ENCODE results near the gene RAB11FIP3. TPM values are rescaled to one million over a fixed set of nuclear protein-coding genes. Genes with fewer than 3 reads are reported as not detected.

RAB11FIP3 gene
- total and polyA plus RNA-seq, 9 of the 15 experiments (the other 6 are each of a cell fraction or from before 2014, with no cell fraction given): 0.46 to 13.1 (median 4.3) TPM

DNA sequence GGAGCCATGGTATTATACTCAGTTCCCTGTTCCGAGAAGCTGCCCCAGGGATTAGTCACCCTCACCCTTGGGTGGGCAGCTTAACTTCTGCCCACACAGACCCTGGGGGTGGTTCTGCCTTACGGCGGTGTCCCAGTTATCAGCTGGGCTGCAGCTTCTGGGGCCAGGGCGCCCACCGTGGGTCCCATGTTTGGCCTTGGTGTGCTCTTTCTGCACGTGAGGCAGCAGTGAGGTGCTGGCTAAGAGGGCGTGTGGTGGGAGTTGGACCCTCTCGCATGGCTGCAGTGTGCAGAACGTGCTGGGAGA is 46.7 kb downstream of the RAB11FIP3 start:
- no peak overlapping the region; a peak in 1 of 4 replicates for H3K9ac ChIP-seq (ENCODE audit: insufficient read depth in 1 of 2, low read depth in 2 of 2, low read length in 2 of 2)
- ATAC-seq (no peak), DNase-seq (ENCODE audit: extremely low read depth in 1 of 4, low spot score in 3 of 4) (no peak), FAIRE-seq (no peak)
- no peak overlapping the region for H3K27ac ChIP-seq (ENCODE audit: extremely low read depth, low read depth, low read length)
- WGBS (ENCODE audit: insufficient coverage, low coverage, missing lambda C conversion rate): 63% methylated on average over 9 of the region's 9 CpGs
- no TSS peak for BruUV-seq (replicated peaks)
- peaks cover under 1% of the 10 kb centered on the region; the same call in 1 of the 2 replicates for H4K20me1 ChIP-seq (replicated peaks; ENCODE audit: control insufficient read depth, insufficient read depth, low read length)
- ChIA-PET POLR2A (interaction anchor here (0.6 to 1.1 kb wide), 3 partner anchors 23 to 209 kb away, joined by 3 read pairs; no protein-coding TSS in a partner anchor), CTCF (ENCODE audit: low intra/inter-chr PET ratio) (no interaction called here)
- H3K9me3 ChIP-seq (replicated peaks; ENCODE audit: control insufficient read depth, insufficient read depth, low read depth, low read length): no peaks in the 10 kb centered on the region
- no peaks in the 10 kb centered on the region for H3K36me3 ChIP-seq (ENCODE audit: control insufficient read depth, insufficient read depth, low read length)
- TF ChIP-seq ZNF146 (CRISPR knock-in tag; IDR thresholded peaks at IDR 0.05; ENCODE audit: unreplicated experiment) (no peak), OTX1 (CRISPR knock-in tag; IDR thresholded peaks at IDR 0.05) (no peak), SMAD3 (CRISPR knock-in tag; conservative IDR thresholded peaks at IDR 0.05) (no peak), ZNF324 (CRISPR knock-in tag; IDR thresholded peaks at IDR 0.05) (no peak), ZFP30 (CRISPR knock-in tag; IDR thresholded peaks at IDR 0.05; ENCODE audit: borderline replicate concordance) (no peak), TBP (optimal IDR thresholded peaks at IDR 0.05; ENCODE audit: low read depth, low read length) (no peak), HNRNPL (IDR thresholded peaks at IDR 0.05; ENCODE audit: low read depth, low read length) (no peak), PRPF4 (IDR thresholded peaks at IDR 0.05; ENCODE audit: insufficient read depth, low read depth, low read length, poor library complexity, severe bottlenecking) (no peak), POLR3A (IDR thresholded peaks at IDR 0.05; ENCODE audit: borderline replicate concordance, extremely low read depth, insufficient read depth, insufficient read length) (no peak)
- TF ChIP-seq, protein P1, sequence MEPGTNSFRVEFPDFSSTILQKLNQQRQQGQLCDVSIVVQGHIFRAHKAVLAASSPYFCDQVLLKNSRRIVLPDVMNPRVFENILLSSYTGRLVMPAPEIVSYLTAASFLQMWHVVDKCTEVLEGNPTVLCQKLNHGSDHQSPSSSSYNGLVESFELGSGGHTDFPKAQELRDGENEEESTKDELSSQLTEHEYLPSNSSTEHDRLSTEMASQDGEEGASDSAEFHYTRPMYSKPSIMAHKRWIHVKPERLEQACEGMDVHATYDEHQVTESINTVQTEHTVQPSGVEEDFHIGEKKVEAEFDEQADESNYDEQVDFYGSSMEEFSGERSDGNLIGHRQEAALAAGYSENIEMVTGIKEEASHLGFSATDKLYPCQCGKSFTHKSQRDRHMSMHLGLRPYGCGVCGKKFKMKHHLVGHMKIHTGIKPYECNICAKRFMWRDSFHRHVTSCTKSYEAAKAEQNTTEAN (CRISPR knock-in tag; IDR thresholded peaks at IDR 0.05): no peak
- H3K79me2 ChIP-seq (ENCODE audit: control insufficient read depth, insufficient read depth, low read length): no peaks in the 10 kb centered on the region
- no peaks in the 10 kb centered on the region for H3K9me1 ChIP-seq (ENCODE audit: control insufficient read depth, insufficient read depth, low read length)
- H2AFZ ChIP-seq (ENCODE audit: low read depth, low read length): no peak overlapping the region
- no peak overlapping the region for H3K4me3 ChIP-seq
- peaks cover 2 to 24% of the 10 kb centered on the region in 2 experiments; a peak in 3 of 5 replicates for H3K4me1 ChIP-seq (replicated peaks in 1 of 2; ENCODE audit: control insufficient read depth in 2 of 2, insufficient read depth in 2 of 2, low read length in 2 of 2)
- no peak overlapping the region for H3K4me2 ChIP-seq (ENCODE audit: insufficient read depth, low read length)
- intact Hi-C loops (cut with micrococcal nuclease): no loop called here
- in situ Hi-C loops (cut with MboI): no loop called here
- H3K27me3 ChIP-seq (ENCODE audit: control insufficient read depth in 2 of 2, insufficient read depth in 2 of 2, low read length in 2 of 2): no peaks in the 10 kb centered on the region

Data from K562 (cell line).